SK-N-MC (cell line): Measurements from ENCODE around the gene RAET1E.

Experiments
- DNase-seq: peaks from one replicate; pipeline ENCODE4 v3.0.0-alpha.2; 2011; ENCODE audit warnings: low read depth, low spot score
- H3K27ac ChIP-seq: fragments of 200-600 bp; sonication (generic); 2 replicates; pipeline ENCODE4 v1.5.1; 2016; ENCODE audit warnings: mixed run types
- H3K36me3 ChIP-seq: fragments of 200-600 bp; sonication (generic); 2 replicates; pipeline ENCODE4 v1.6.1; 2017; ENCODE audit warnings: antibody characterized with exemption, low read length, mixed read lengths; ENCODE audit not compliant: insufficient read depth
- H3K4me3 ChIP-seq: fragments of 200-600 bp; sonication (generic); 2 replicates; pipeline ENCODE4 v1.5.1; 2016
- H3K9ac ChIP-seq: fragments of 200-600 bp; sonication (generic); 2 replicates; pipeline ENCODE4 v1.8.0; 2017; ENCODE audit warnings: mixed run types, mixed read lengths; ENCODE audit not compliant: insufficient read length
- H3K9me3 ChIP-seq: fragments of 200-600 bp; sonication (generic); 2 replicates; pipeline ENCODE4 v1.6.1; 2017; ENCODE audit warnings: low read depth, mild to moderate bottlenecking, antibody characterized with exemption, low read length, moderate library complexity, mixed read lengths
- EZH2 ChIP-seq: fragments of 200-600 bp; sonication (generic); IDR thresholded peaks from one replicate; pipeline ENCODE4 v1.6.1; 2017; ENCODE audit warnings: antibody characterized with exemption
- FOXP2 ChIP-seq: optimal IDR thresholded peaks from 2 replicates; pipeline ENCODE3; 2011; ENCODE audit warnings: mild to moderate bottlenecking, moderate library complexity; ENCODE audit not compliant: insufficient read depth; ENCODE audit errors: extremely low read length, control extremely low read depth
- POLR2AphosphoS5 ChIP-seq: IDR thresholded peaks from 2 replicates; pipeline ENCODE4 v1.6.1; 2012; ENCODE audit warnings: mild to moderate bottlenecking, low read depth, low read length, borderline replicate concordance

RAET1E gene

DNA sequence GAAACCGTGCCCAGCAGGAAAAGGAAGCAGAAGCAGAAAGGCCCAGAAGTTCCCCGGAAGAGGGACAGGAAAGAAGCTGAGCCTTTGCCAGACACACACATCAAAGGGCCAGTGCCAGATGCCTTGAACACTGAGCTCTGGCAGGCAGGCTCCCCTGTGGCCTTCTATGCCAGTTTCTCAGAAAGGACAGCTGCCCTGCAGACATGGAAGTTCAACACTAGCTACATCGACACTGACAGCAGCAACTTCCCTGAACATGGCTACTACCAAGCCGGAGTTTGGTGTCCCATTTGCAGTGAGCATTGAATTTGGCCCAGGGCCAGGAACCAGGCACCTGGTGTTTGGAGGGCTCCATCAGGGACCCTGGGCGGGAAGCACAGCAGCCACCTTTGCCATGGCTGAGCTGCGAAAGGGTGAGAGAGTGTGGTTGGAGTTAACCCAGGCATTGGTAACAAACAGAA, 8.0 kb upstream of the RAET1E start:
- H3K9me3 ChIP-seq: no peaks in the 10 kb centered on the region
- no peak for DNase-seq
- H3K36me3 ChIP-seq: no peaks in the 10 kb centered on the region
- TF ChIP-seq EZH2 (no peak), FOXP2 (no peak), POLR2AphosphoS5 (no peak)
- no peak overlapping the region for H3K9ac ChIP-seq
- no peak overlapping the region for H3K27ac ChIP-seq
- H3K4me3 ChIP-seq: no peak overlapping the region

- no peak for DNase-seq
- H3K9me3 ChIP-seq: no peaks in the 10 kb centered on the region
- H3K4me3 ChIP-seq: no peak overlapping the region
- TF ChIP-seq FOXP2: no peak
- TF ChIP-seq EZH2: no peak
- no peak for TF ChIP-seq POLR2AphosphoS5
- no peak overlapping the region for H3K9ac ChIP-seq
- H3K36me3 ChIP-seq: no peaks in the 10 kb centered on the region
- H3K27ac ChIP-seq: no peak overlapping the region
Observed at GRCh38 chr6:149905371-149905910, 7.5 kb upstream of the RAET1E start.

GRCh38 chr6:149904661-149905370, 6.9 kb upstream of the RAET1E start:
- H3K27ac ChIP-seq: no peak overlapping the region
- H3K9me3 ChIP-seq: no peaks in the 10 kb centered on the region
- TF ChIP-seq FOXP2: no peak
- TF ChIP-seq POLR2AphosphoS5: no peak
- no peak for TF ChIP-seq EZH2
- DNase-seq: no peak
- H3K4me3 ChIP-seq: no peak overlapping the region
- H3K36me3 ChIP-seq: no peaks in the 10 kb centered on the region
- H3K9ac ChIP-seq: no peak overlapping the region

- no peak for DNase-seq
- Histone ChIP-seq H3K4me3 (no peak overlapping the region), H3K36me3 (no peaks in the 10 kb centered on the region), H3K9me3 (no peaks in the 10 kb centered on the region), H3K9ac (no peak overlapping the region), H3K27ac (no peak overlapping the region)
- TF ChIP-seq POLR2AphosphoS5: no peak
- no peak for TF ChIP-seq FOXP2
- no peak for TF ChIP-seq EZH2
Observed at GRCh38 chr6:149903938-149904611, 6.2 kb upstream of the RAET1E start.

- Histone ChIP-seq H3K9ac (no peak overlapping the region), H3K36me3 (no peaks in the 10 kb centered on the region), H3K9me3 (no peaks in the 10 kb centered on the region), H3K27ac (no peak overlapping the region), H3K4me3 (no peak overlapping the region)
- no peak for TF ChIP-seq EZH2
- TF ChIP-seq FOXP2: no peak
- no peak for TF ChIP-seq POLR2AphosphoS5
- no peak for DNase-seq
Observed at GRCh38 chr6:149901444-149902140, 3.7 kb upstream of the RAET1E start.

DNA sequence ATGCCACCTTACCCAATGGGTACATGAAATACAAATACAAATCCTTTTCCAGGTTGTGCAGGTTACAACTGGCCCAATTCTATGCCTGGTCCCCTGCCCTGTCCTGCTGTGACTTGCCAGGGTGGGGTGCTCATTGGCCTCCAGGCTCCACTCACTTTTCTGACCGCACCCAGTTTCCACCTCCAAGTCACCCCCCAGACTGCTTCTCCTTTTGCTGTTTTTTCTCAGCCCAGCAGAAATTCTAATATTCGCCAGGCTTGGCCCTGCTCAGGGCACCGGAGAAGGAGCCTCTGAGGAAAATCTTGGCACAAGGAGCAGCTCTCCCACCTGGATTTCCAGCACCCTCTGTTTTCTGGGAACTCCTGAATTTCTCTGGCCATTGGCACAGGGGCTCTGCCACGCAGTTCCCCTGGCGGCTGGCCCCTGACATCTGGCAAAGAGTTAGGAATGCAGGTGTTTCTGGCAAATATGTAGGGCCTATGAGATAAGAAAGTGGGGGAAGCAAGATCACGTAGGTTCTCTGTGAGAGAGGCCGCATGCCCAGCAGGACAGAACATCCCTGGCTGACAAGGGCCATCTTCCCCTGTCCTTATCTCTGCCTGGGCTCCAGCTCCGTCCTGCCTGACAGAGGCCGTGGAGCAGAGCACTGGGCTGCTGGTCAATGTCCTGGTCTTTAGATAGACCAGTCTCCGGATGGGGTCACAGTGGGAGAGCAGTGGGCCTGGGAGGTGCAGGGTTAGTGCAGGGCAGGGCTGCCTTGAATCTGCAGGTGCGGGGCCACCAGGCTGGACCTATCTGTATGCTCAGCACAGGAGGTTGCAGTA, 2.9 kb upstream of the RAET1E start:
- TF ChIP-seq FOXP2 (no peak), EZH2 (no peak), POLR2AphosphoS5 (no peak)
- no peak for DNase-seq
- Histone ChIP-seq H3K4me3 (no peak overlapping the region), H3K36me3 (no peaks in the 10 kb centered on the region), H3K9me3 (no peaks in the 10 kb centered on the region), H3K27ac (no peak overlapping the region), H3K9ac (no peak overlapping the region)

DNA sequence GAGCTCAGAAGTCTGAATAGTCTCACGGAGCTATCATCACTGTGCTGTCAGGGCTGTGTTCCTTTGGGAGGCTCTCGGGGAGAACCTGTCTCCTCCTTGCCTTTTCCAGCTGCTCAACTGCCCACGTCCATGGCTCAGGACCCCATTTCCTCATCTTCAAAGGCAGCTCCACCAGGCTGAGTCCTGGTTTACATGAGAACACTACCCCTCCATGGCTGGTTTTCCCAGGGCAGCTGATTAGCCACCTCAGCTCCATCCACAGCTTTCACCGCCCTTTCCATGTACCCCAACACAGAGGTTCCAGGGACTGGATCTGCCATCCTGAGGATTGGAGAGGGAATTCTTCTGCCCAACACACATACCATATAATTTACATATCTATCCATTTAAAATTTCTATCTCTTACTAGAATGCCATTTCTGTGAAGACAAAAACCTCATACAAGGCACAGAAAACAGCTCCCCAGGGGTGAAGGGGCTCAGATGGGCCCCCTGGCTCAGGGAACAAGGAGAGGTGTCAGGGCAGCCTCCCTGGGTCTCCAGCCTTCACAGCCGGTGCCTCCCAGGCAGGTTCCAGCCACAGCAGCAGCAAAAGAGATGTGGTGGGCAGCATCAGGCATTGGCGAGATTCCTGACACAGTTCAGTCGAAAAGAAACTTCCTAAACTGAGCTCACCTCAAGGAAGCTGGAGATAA, 2.2 kb upstream of the RAET1E start:
- Histone ChIP-seq H3K4me3 (no peak overlapping the region), H3K9me3 (no peaks in the 10 kb centered on the region), H3K9ac (no peak overlapping the region), H3K36me3 (no peaks in the 10 kb centered on the region), H3K27ac (no peak overlapping the region)
- TF ChIP-seq EZH2 (no peak), POLR2AphosphoS5 (no peak), FOXP2 (no peak)
- DNase-seq: no peak

GRCh38 chr6:149899486-149899885, 1.6 kb upstream of the RAET1E start:
- Histone ChIP-seq H3K4me3 (no peak overlapping the region), H3K27ac (no peak overlapping the region)
- no peak for TF ChIP-seq EZH2
- TF ChIP-seq POLR2AphosphoS5: no peak
- no peak for TF ChIP-seq FOXP2

More at GRCh38 chr6:149899486-149899885, 1.6 kb upstream of the RAET1E start:
- DNase-seq: no peak
- no peak overlapping the region for H3K9ac ChIP-seq
- H3K36me3 ChIP-seq: no peaks in the 10 kb centered on the region
- H3K9me3 ChIP-seq: no peaks in the 10 kb centered on the region
